NCI-H2107 treated with DMSO at 0.1 percent for 48 hours (cell line): Measurements from ENCODE around the gene CCDC121.
A peak's percentile ranks its signal among the peaks of the same experiment; 100 is the strongest.

Experiments
- DNase-seq: peaks from one replicate; lab custom pipeline; 2025; ENCODE audit not compliant: unreplicated experiment; lab: John Stamatoyannopoulos, UW

Gene CCDC121

DNA sequence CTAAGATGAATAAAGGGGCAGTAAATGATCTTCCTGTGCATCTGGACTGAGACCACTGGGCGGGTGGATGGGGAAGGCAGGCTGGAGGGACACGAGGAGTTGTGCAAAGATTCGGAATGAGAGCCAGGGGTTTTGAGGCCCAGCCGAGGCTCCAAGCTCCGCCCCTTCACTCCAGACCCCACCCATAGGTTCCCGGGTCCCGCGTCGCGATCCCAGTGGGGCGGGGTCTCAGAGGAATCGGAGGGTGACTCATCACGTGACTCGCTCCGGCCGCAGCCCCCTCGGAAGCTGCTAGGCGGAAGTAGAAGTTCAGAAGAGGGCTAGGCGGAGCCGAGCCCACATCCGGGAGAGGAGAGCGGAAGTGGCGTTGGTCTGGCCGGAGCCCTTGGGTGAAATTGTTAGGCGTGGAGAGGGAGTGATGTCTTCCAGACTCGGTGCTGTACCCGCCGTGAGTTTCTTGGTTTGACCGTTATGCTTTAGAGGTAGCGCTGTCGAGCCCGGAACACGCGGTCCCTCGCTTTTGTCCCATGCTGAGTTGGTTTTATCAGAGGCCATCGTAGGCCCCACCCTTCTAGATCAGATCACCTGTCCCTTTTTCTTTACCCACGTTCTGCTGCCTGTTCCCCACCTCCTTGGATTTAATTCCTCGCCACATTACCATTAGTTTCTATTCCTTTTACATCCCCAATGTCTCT is 46.0 kb downstream of the CCDC121 start, which contains the start of gene ZNF512:
Gene ZNF512 (plus strand): TSS at position 348 of the 695 bp plus-strand sequence. CDS start 71 bp downstream, at position 419.
- peak; percentile 83 for DNase-seq

DNA sequence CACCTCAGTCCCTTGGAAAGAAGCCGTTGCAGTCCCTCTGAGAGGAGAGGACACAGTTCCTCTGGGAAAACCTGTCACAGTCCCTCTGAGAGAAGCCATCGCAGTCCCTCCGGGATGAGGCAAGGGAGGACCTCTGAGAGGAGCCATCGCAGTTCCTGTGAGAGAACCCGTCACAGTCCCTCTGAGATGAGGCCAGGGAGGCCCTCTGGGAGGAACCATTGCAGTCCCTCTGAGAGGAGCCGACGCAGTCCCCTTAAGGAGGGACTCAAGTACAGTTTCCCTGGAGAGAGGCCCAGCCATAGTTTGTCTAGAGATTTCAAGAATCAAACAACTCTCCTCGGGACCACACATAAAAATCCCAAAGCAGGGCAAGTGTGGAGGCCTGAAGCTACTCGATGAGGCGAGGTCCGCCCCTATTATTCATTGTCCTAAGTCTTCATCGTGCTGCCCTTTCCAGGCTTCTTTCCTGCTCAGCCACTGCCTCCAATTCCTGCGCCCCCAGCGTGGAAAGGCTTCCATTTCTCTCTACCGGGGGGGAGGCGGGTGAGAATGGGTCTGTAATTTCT is 46.6 kb downstream of the CCDC121 start:
- no peak for DNase-seq

DNA sequence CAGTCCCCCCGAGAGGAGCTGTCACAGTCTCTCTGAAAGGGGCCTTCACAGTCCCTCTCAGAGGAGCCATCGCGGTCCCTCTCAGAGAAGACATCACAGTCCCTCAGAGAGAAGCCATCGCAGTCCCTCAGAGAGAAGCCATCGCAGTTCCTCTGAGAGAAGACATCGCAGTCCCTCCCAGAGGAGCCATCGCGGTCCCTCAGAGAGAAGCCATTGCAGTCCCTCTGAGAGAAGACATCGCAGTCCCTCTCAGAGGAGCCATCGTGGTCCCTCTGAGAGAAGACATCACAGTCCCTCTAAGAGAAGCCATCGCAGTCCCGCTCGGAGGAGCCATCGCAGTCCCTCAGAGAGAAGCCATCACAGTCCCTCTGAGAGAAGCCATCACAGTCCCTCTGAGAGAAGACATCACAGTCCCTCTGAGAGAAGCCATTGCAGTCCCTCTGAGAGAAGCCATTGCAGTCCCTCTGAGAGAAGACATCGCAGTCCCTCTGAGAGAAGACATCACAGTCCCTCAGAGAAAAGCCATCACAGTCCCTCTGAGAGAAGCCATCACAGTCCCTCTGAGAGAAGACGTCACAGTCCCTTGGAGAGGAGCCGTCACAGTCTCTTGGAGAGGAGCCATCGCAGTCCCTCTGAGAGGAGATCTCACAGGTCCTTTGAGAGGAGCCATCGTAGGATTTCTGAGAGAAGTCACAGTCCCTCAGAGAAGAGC is 47.2 kb downstream of the CCDC121 start:
- no peak for DNase-seq
